OCI-LY7 (cell line): ENCODE data around the gene APBB2. TPM values are rescaled to one million over a fixed set of nuclear protein-coding genes. Genes with fewer than 3 reads are reported as not detected.

Experiments
- BruUV-seq: library from RNA; stranded (reverse); fragments of 400-500 nt; replicated peaks from 2 replicates; lab custom pipeline; 2021; lab: Mats Ljungman, UMichigan
- CTCF ChIA-PET: fragments of 300-600 bp; sonication (Branson Sonifier 250); formaldehyde crosslinking; loops from one replicate; lab custom pipeline; 2022; ENCODE audit warnings: antibody characterized with exemption; ENCODE audit not compliant: unreplicated experiment; lab: Charles Lee
- POLR2A ChIA-PET: fragments of 300-600 bp; sonication (Branson Sonifier 250); formaldehyde crosslinking; loops from one replicate; lab custom pipeline; 2022; ENCODE audit warnings: antibody characterized with exemption; lab: Charles Lee
- DNase-seq: peaks from one replicate; pipeline ENCODE4 v3.0.0-alpha.2; 2015; ENCODE audit warnings: low spot score
- H2AFZ ChIP-seq: fragments of 200-600 bp; sonication (generic), shearing (Covaris generic); 2 replicates; pipeline ENCODE4 v1.6.1; 2014; ENCODE audit warnings: mild to moderate bottlenecking, antibody characterized with exemption, low read length, moderate library complexity
- H3K27ac ChIP-seq: fragments of 200-600 bp; sonication (generic); 2 replicates; pipeline ENCODE4 v1.5.1; 2014; ENCODE audit warnings: mixed run types, low read depth, mild to moderate bottlenecking, moderate library complexity, low read length, inconsistent platforms; ENCODE audit not compliant: poor library complexity, severe bottlenecking
- H3K36me3 ChIP-seq: fragments of 200-600 bp; sonication (generic); 2 replicates; pipeline ENCODE4 v1.6.1; 2014; ENCODE audit warnings: mild to moderate bottlenecking, antibody characterized with exemption, low read length, moderate library complexity, mixed read lengths; ENCODE audit not compliant: insufficient read depth
- H3K4me1 ChIP-seq: fragments of 200-600 bp; sonication (generic); 2 replicates; pipeline ENCODE4 v1.5.1; 2014; ENCODE audit warnings: mild to moderate bottlenecking, low read length; ENCODE audit not compliant: insufficient read depth, poor library complexity, severe bottlenecking
- H3K4me2 ChIP-seq: fragments of 200-600 bp; sonication (generic); 2 replicates; pipeline ENCODE4 v1.6.1; 2014; ENCODE audit warnings: mild to moderate bottlenecking, low read length
- H3K4me3 ChIP-seq: fragments of 200-600 bp; sonication (generic); 2 replicates; pipeline ENCODE4 v1.5.1; 2014; ENCODE audit warnings: mild to moderate bottlenecking, low read depth, low read length; ENCODE audit not compliant: poor library complexity, severe bottlenecking
- H3K79me2 ChIP-seq: fragments of 200-600 bp; sonication (generic); 2 replicates; pipeline ENCODE4 v1.6.1; 2016; ENCODE audit warnings: low read depth, mild to moderate bottlenecking, low read length, moderate library complexity, mixed read lengths; ENCODE audit not compliant: insufficient read depth
- H3K9me2 ChIP-seq: fragments of 200-600 bp; sonication (generic); 2 replicates; pipeline ENCODE4 v1.6.1; 2016; ENCODE audit warnings: mild to moderate bottlenecking, low read length, mixed read lengths; ENCODE audit not compliant: insufficient read depth
- H3K9me3 ChIP-seq: fragments of 200-600 bp; sonication (generic); 2 replicates; pipeline ENCODE4 v1.6.1; 2014; ENCODE audit warnings: mild to moderate bottlenecking, mixed run types, low read length, mixed read lengths
- H4K20me1 ChIP-seq: fragments of 200-600 bp; sonication (generic); 2 replicates; pipeline ENCODE4 v1.6.1; 2014; ENCODE audit warnings: mild to moderate bottlenecking, antibody characterized with exemption, low read length, moderate library complexity, mixed read lengths; ENCODE audit not compliant: insufficient read depth
- EZH2phosphoT487 ChIP-seq: fragments of 200-600 bp; sonication (generic); IDR thresholded peaks from 2 replicates; pipeline ENCODE4 v1.6.1; 2018; ENCODE audit warnings: low read depth, borderline replicate concordance, mild to moderate bottlenecking, mixed run types, antibody characterized with exemption, low read length, moderate library complexity, mixed read lengths
- intact Hi-C: fragments of 100-400 bp; cut with micrococcal nuclease; formaldehyde crosslinking; loops from one replicate; pipeline ENCODE4 v1.10.0; 2022; ENCODE audit not compliant: unreplicated experiment
- total RNA-seq, 2 experiments: library from RNA; depleted of rRNA in 1 of 2; stranded (reverse); fragments of >200 nt in 1 of 2; shearing (Covaris generic) in 1 of 2; gene quantifications; 2 replicates each; pipeline ENCODE4 v1.2.3, GENCODE V29; 2014 to 2022
- TF ChIP-seq, protein P1 (sequence below): fragments of 200-600 bp; sonication (generic); conservative IDR thresholded peaks from 2 replicates; pipeline ENCODE4 v1.5.1; 2014; ENCODE audit warnings: mild to moderate bottlenecking, antibody characterized with exemption, low read length, moderate library complexity, mixed read lengths

APBB2 gene
- total RNA-seq, 2 experiments from 2014 or later = 66.4 to 88.5 TPM

DNA sequence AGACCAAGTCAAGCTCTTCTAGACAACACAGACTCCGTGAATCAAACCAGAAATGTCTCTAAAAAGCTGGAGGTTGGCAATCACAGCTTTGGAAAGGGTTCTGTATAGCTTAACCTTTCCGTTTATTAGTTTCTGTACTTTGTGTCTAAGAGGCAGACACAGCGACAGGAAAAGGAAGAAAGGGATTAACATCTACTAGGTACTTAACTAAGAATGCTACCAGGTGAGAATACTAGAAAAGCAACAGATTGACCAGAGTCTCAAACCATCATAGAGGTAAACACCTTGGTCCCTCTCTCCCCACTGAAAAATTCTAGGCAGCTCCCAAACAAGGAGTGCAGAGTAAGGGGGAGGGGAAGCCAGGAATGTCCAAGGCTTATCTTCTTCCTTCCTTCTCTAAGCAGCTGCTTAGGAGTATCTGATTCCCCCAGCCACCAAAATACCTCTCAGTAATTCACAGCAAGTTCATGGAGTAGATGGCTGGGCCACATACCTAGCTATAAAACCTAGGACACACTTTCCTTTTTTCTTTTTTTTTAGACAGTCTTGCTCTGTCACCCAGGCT is 80.8 kb downstream of the APBB2 start:
- peak; percentile 45 for DNase-seq
- ChIA-PET POLR2A (interaction anchor here (0.5 to 1.2 kb wide), 6 partner anchors 14 to 591 kb away, joined by 3 to 4 read pairs (median 4); no protein-coding TSS in a partner anchor), CTCF (no interaction called here)
- no TSS peak for BruUV-seq
- peak overlapping the region; percentile 35 for H3K27ac ChIP-seq
- H3K4me1 ChIP-seq = peaks cover 32% of the 10 kb centered on the region
- H3K9me3 ChIP-seq = peaks cover 5% of the 10 kb centered on the region; the same call in 1 of the 2 replicates
- H3K36me3 ChIP-seq = peaks cover 9% of the 10 kb centered on the region; the same call in 1 of the 2 replicates
- H3K79me2 ChIP-seq = peaks cover 20% of the 10 kb centered on the region; the same call in 1 of the 2 replicates
- H3K4me3 ChIP-seq = peak overlapping the region; percentile 31
- H4K20me1 ChIP-seq = no peaks in the 10 kb centered on the region
- no peak for TF ChIP-seq EZH2phosphoT487
- TF ChIP-seq, protein P1, sequence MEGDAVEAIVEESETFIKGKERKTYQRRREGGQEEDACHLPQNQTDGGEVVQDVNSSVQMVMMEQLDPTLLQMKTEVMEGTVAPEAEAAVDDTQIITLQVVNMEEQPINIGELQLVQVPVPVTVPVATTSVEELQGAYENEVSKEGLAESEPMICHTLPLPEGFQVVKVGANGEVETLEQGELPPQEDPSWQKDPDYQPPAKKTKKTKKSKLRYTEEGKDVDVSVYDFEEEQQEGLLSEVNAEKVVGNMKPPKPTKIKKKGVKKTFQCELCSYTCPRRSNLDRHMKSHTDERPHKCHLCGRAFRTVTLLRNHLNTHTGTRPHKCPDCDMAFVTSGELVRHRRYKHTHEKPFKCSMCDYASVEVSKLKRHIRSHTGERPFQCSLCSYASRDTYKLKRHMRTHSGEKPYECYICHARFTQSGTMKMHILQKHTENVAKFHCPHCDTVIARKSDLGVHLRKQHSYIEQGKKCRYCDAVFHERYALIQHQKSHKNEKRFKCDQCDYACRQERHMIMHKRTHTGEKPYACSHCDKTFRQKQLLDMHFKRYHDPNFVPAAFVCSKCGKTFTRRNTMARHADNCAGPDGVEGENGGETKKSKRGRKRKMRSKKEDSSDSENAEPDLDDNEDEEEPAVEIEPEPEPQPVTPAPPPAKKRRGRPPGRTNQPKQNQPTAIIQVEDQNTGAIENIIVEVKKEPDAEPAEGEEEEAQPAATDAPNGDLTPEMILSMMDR = no peak
- intact Hi-C loops = loop anchor here (5.0 kb wide), 1 partner anchor 79 kb away; the partner anchor contains the start of gene APBB2
- peak overlapping the region; percentile 81 for H3K4me2 ChIP-seq
- H3K9me2 ChIP-seq = no peaks in the 10 kb centered on the region
- peak overlapping the region; percentile 11; the same call in 1 of the 2 replicates for H2AFZ ChIP-seq

DNA sequence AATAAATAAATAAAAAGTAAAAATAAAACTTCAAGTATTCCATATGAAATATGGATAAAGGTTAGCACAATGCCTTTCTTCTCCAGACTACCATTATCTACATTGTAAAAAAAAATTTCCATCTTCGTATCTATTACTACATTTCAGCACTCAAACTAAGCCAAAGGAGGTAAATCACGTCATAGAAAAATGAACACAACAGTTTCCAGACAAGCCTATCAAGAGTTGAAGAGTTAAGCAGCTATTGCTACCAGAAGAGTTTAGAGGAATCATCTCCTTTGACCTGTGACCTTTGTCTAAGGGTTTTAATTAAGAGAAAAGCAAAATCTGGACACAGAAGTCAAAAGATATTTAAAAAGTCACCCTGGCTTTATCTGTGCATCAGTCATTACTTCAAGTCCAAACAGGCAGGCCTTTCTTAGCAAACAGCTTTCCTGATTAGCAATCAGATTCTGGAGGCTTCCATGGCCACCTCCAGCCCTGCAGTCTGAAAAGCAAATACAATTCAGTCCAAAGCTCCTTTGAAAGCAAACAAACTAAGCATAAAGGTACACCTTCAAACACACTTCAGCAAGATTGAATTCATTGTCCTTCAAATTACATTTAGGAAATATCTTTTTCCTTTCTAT is 82.2 kb downstream of the APBB2 start:
- BruUV-seq = no TSS peak
- Histone ChIP-seq H3K4me3 (no peak overlapping the region), H3K4me2 (peak overlapping the region; percentile 81), H3K9me2 (no peaks in the 10 kb centered on the region), H3K27ac (no peak overlapping the region), H2AFZ (no peak overlapping the region), H3K79me2 (peaks cover 20% of the 10 kb centered on the region; the same call in 1 of the 2 replicates), H3K9me3 (no peaks in the 10 kb centered on the region), H3K36me3 (no peaks in the 10 kb centered on the region), H4K20me1 (no peaks in the 10 kb centered on the region), H3K4me1 (peaks cover 32% of the 10 kb centered on the region)
- DNase-seq = no peak
- no peak for TF ChIP-seq EZH2phosphoT487
- TF ChIP-seq, protein P1 = no peak
- intact Hi-C loops = loop anchor here (5.0 kb wide), 1 partner anchor 80 kb away; the partner anchor contains the start of gene APBB2
- CTCF ChIA-PET = no interaction called here
- POLR2A ChIA-PET = interaction anchor here (0.6 to 1.2 kb wide), 7 partner anchors 8 to 590 kb away, joined by 3 to 4 read pairs (median 3); no protein-coding TSS in a partner anchor
